ENCODE results near the gene CD52.
A peak's percentile ranks its signal among the peaks of the same experiment; 100 is the strongest.
"Not testable (repeated sequence)": the region's sequence is repeated elsewhere in the genome, so short reads cannot be mapped to it uniquely, and the experiment has no call there.

CD52 gene

DNA sequence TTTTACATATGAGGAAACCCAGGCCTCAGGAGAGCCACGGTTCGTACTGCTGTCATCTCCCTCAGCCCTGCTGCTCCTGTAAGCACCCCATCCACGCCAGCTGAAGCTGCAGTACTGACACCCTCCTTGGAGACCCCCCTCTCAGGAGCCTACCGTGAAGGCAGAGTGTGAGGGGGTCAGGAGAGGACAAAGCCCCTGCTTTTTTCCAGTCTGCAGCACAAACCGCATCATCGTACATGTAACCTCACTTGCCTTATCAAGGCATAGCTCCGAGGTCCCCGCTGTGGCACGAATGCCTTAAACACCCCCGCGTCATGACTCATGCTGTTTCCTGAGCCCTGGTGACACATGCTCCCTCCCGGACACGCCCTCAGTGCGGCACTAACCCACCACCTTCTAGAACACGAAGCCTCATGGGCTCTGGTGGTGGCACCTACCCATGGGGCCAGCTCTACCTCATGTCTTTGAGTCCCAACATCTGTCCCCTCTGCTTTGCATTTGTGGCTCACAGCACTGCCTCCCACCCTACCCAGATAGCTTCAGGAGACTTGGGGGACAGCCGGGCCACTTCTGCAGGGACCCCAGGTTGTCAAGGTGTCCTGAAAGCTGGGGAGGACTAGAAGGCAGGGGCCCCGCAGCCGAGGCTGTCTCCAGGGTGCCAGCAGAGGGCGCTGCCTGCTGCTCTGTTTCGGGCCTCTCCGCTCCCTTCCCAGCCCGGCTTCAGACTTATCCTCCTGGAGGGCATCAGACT, 33.0 kb upstream of the CD52 start:
- peak; percentile 50 for DNase-seq

GRCh38 chr1:26285366-26286063, 32.2 kb upstream of the CD52 start:
- DNase-seq: no peak

DNA sequence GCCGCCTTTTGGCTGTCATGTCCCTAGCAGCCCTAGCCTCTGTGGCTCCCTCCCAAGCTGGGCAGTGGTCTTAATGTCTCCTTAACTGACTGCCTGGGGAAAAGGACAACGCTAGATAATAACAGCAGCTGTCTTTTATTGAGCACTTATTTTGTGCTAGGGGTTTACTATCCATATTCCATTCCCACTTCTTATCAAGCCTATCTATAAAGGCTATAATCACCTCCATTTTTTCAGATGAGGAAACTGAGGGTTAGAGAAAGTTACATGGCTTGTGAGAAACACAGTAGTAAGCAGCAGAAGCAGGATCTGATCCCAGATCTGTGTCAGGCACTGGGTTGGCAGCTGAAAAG, 31.7 kb upstream of the CD52 start:
- no peak for DNase-seq

DNA sequence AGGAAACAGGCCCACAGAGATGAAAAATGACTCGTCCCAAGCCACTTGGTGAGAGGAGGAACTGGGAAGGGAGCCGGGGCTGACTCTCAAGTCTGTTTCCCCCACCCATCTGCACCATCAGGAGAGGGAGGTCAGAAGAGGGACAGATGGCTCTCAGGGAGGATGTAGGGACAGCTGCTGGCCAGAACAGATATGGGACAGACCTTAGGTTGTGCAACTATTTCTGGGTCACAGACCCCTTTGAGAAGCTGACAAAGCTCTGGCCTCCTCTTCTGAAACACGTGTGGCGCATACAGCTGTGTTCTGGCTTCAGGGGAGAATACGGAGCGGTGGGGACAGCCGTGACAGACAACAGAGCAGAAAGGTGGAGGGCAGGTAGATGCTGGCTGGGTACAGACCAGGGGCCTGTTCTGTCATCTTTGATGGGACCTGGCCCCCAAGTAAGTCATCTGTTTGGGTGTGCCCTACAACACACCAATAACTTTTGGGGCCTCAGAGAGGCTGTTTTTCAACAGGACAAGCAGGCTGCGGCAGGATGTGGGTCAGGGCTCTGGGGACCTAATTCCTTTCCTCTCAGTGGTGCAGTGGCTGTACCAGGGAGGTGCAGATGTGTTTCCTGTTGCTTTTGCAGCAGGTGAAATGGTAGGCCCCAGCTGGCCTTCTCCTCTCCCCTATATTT, 30.6 kb upstream of the CD52 start:
- no peak for DNase-seq

DNA sequence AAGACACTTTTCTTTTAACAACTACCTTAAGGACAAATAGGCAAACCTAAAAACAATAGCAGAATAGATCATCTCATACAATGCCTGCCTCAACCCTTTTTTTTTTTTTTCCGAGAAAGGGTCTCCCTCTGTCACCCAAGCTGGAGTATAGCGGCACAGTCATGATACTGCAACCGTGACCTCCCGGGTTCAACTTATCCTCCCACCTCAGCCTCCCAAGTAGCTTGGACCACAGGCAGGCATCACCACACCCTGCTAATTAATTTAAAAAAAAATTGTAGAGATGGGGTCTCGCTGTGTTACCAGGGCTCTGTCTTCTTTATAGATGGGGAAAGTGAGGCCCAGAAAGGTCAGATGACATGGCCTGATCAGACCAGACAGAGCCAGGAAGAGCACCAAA, 29.9 kb upstream of the CD52 start:
- DNase-seq: no peak

GRCh38 chr1:26288311-26288941, 29.3 kb upstream of the CD52 start:
- DNase-seq: no peak

GRCh38 chr1:26289158-26290059, 28.3 kb upstream of the CD52 start:
- no peak for DNase-seq

- no peak for DNase-seq
Measured at GRCh38 chr1:26290122-26290881, 27.5 kb upstream of the CD52 start.

DNA sequence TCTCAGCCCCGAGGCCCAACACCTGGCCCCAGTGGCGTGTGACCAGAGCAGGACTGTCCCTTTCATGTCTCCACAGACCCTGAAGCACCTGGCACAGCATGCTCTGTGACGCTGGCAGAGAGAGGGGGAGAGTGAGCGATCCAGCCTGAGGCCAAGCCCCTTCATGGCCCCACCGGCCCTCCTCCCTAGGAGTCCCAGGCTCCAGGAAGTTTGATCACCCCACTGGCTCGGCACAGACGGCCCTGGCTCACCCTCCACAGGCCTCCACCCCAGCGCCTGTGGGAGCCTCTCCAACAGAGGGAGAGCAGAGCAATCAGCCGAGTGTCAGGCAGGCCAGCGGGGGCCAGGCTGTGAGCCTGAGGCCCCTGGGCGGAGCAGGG, 26.9 kb upstream of the CD52 start:
- peak; percentile 47 for DNase-seq

DNA sequence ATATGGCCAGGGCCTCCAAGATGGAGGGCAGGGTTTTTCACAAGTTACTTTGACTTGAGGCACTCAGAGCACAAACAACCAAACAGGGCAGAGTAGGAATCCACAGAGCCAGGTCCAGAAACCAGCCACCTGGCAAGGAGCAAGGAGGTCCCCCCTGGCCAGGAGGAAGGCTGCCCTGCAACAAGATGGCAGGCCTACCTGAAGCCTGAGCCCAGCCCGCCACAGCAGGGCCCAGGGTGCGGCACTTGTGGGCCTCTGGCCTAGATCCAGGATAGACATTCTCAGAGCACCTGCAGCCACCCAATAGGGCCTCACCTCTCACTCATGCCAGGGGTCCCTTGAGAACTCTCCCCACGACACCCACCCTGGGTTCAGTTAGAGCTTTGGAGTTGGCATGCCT, 26.3 kb upstream of the CD52 start:
- DNase-seq: no peak

DNA sequence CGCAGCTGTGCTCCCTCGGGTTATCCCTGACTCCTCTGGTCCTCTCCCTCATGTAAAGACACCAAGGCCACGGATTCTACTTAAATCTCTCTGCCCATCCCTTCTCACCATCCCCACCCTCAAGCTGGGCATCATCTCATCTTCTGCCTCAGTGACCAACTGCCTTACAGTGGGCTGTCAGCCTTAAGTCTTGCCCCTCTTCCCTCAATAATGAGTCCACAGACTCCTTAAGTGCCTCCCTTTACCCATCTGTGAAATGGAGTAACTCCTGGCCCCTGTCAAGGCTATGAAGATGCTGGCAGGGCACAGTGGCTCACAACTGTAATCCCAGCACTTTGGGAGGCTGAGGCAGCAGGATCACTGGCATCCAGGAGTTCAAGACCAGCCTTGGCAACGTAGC, 25.8 kb upstream of the CD52 start:
- no peak for DNase-seq

DNA sequence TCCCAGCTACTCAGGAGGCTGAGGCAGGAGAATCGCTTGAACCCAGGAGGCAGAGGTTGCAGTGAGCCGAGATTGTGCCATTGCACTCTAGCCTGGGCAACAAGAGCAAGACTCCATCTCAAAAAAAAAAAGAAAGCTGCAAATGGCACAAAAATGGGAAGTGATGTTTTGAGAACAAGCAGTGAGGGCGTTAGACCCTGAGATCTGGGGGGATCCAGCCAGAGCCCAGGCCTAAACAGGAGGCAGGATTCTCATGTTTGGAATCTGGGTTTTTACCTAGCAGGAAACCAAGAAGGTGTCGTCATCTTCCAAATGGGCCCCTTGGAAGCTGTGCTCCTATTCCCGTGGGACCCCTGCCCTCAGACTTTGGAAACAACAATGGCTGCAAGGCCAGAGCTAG, 25.0 kb upstream of the CD52 start:
- DNase-seq: not testable (repeated sequence)

DNA sequence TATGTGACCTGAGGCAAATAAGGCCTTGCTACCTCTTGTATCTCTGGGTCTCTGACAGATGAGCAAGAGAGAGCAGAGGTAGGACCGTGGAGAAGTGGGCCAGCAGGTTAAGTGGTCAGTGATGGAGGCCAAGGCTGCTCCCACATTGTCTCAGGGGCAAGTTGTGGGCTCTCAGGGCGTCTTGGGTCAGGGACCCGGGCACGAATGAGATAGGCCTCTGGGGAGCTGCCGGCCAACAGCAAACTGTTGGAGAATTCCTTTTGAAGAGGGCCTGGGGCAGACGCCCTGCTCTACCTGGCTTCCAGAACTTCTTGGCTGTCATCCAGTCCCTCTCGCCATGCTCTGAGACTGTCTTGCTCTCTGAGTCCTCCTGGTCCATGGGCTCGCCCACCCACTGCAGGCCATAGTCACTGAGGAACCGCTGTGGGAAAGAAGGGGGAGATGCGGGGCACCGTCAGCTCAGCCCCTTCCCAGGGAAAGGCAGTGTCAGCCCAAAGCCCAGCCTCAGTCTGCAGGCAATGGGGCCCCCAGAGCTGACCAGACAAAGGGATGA, 23.8 kb upstream of the CD52 start:
- DNase-seq: no peak

DNA sequence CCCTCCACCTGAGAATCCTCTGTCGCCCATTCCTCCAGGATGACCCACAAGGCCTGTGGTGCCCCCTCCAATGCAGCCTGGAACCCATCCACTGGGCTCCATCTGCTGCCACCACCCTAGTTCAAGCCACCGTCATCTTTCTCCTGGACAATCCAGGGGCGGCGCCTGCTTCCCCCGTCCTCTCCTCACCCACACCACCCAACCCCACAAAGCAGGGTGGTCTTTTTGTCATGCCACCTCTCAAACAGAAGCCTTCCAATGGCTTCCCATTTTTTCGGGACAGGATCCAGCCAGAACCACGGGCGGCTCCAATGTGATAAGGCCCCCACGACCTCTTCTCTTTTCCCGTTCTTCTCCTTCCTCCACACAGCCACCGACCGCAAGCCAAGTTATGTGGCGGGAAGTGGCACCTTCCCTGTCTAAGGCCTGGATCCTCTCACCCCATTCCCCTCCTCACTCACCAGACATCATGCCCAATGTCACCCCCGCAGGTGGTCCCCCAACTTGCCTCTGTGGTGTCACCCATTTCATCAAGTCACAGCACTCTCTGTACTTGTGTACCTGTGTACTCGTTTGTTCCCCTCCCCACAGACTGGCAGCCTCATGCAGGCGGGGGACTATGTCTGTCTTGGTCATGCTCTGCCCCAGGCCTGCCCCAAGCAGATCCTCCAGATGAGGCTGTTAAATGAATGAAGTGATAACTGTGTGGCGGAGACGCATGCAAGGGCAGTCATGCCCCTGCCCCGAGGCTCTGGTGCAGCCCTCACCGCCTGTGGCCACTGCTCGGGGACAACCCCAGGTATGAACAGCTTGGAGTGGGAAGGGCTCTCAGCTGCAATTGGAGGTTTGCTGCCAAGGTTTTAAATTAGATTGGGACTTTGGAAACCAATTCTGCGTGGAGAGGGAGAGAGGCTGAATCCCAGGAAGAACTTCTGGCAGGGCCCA, 22.3 kb upstream of the CD52 start:
- no peak for DNase-seq

DNA sequence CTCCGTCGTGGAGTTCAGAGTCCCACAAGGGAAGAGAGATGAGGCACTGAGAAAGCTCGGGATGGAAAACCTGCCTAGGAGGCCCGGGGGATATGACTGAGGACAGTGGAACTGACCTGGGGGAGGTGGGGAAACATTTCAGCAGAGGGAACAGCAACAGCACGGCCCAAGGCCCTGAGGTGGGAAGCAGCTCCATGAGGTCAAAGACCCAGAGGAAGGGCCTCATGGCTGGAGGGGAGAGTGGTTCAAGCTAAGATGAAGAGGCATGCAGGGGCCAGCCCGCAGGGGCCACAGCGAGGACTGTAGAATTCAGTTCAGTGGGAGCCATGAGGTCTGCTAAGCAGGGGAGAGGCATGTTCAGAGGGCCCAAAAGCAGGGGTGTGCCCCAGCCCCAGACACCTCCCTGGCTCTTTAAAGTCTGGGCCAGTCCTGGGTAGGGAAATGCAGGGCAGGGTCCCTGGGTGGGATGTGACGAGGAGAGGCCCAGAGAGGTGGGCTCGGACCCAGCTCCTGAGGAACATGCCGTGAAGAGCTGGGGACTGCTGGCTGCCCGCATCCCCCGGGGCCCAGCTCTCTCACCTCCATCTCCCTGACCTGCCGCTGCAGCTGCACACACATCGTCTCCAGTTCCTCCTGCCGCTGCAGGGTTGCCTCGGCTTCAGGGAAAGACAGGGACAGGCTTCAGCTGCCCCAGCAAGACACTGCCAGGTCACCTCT, 21.3 kb upstream of the CD52 start:
- DNase-seq: no peak

DNA sequence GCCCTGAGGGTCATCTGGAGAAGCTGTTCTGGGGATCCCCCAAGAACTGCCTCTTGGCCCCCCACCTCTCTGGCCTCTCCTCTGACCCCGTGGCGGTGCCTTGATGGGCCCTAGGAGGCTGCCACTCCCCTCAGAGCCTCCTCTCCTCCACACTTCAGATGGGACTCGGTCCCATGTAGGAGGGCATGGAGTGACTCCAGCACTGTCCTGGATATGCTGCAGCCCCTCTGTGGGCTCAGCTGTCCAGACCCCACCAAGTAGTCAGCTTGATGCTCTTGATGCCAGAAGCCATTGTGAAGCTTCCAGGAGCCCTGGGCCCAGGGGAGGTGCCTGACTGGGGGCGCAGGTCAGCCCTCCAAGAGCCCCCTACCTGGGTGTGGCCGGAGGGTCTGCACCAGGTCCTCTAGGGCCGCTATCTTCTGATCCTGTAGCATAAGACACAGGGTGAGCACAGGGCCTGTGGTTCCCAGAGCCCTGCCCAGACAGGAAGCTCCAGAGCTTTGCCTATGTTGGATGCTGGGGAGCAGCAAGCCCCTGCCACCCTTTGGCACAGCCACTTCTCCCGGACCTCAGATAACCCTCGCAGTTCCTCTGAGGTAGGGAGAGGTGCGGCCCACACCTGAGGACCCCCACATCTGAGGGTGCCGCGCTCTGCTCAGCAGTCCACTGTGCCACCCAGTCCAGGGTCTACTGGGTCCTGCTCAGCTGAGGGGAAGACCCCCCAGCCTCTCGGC, 20.5 kb upstream of the CD52 start:
- DNase-seq: no peak

DNA sequence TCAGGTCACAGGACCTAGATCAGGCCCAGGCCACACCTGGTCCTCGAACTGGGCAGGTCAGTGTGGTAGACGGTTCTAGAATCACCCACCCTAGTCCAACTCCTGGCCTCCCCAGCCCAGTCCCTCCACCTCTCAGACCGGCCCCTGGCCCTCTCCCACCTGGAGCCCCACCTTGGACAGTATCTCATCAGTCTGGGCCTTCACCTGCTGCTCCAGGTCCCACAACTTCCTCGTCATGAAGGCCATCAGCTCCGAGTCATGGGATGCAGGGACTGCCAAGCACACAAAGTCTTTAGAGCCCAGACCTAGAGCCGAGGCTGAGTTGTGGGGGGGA, 20.0 kb upstream of the CD52 start:
- no peak for DNase-seq

GRCh38 chr1:26300578-26301275, 17.0 kb upstream of the CD52 start:
- no peak for DNase-seq

All from left hindlimb (tissue), 1 donor.